ENCODE data around the gene STAG3.
"Not testable (repeated sequence)": the region's sequence is repeated elsewhere in the genome, so short reads cannot be mapped to it uniquely, and the experiment has no call there.

DNA sequence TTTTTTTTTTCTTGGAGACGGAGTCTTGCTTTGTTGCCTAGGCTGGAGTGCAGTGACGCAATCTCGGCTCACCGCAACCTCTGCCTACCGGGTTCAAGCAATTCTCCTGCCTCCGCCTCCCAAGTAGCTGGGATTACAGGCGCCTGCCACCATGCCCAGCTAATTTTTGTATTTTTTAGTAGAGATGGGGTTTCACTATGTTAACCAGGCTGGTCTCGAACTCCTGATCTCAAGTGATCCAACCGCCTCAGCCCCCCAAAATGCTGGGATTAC, 69.1 kb downstream of the STAG3 start:
- TF ChIP-seq, protein P1, sequence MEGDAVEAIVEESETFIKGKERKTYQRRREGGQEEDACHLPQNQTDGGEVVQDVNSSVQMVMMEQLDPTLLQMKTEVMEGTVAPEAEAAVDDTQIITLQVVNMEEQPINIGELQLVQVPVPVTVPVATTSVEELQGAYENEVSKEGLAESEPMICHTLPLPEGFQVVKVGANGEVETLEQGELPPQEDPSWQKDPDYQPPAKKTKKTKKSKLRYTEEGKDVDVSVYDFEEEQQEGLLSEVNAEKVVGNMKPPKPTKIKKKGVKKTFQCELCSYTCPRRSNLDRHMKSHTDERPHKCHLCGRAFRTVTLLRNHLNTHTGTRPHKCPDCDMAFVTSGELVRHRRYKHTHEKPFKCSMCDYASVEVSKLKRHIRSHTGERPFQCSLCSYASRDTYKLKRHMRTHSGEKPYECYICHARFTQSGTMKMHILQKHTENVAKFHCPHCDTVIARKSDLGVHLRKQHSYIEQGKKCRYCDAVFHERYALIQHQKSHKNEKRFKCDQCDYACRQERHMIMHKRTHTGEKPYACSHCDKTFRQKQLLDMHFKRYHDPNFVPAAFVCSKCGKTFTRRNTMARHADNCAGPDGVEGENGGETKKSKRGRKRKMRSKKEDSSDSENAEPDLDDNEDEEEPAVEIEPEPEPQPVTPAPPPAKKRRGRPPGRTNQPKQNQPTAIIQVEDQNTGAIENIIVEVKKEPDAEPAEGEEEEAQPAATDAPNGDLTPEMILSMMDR (IDR thresholded peaks at IDR 0.05), result not testable (repeated sequence)
- TF ChIP-seq POLR2A (IDR thresholded peaks at IDR 0.05), result not testable (repeated sequence)
